ENCODE measurements around the gene PHF19. TPM values are rescaled to one million over a fixed set of nuclear protein-coding genes. Genes with fewer than 3 reads are reported as not detected.

PHF19 gene
- total RNA-seq, 4 donors from 2014 or later, result 11.3 to 15.5 (median 13.8) TPM

DNA sequence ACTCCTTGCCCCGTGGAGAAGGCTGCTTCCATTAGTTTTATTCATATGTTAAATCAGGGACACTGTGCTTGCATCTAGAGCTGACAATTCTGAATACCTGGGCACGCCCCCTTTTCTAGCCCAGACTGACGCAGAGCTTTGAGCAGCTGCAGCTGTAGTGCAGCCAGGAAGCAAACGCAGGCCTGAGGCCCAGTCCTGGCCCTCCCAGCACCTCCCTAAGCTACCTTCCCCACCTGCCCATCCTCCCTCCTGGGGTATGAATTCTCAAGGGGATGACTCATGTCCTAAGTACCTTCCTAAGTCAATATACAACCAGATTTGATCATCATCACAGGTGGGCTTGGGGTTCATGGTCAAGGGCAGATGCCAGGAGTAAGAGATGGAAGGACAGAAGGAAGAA is 3.5 kb downstream of the PHF19 start:
- H3K36me3 ChIP-seq, result no peaks in the 10 kb centered on the region
- no peaks in the 10 kb centered on the region for H3K27me3 ChIP-seq
- peaks cover 34% of the 10 kb centered on the region for H3K4me1 ChIP-seq
- 70% methylated on average over 3 of the region's 4 CpGs for WGBS
- no peaks in the 10 kb centered on the region for H3K9me3 ChIP-seq
- no peak for TF ChIP-seq EP300 (IDR thresholded peaks at IDR 0.05)
- no peak for TF ChIP-seq POLR2A (IDR thresholded peaks at IDR 0.05)
- TF ChIP-seq POLR2AphosphoS5 (IDR thresholded peaks at IDR 0.05), result no peak
- TF ChIP-seq, protein P1, sequence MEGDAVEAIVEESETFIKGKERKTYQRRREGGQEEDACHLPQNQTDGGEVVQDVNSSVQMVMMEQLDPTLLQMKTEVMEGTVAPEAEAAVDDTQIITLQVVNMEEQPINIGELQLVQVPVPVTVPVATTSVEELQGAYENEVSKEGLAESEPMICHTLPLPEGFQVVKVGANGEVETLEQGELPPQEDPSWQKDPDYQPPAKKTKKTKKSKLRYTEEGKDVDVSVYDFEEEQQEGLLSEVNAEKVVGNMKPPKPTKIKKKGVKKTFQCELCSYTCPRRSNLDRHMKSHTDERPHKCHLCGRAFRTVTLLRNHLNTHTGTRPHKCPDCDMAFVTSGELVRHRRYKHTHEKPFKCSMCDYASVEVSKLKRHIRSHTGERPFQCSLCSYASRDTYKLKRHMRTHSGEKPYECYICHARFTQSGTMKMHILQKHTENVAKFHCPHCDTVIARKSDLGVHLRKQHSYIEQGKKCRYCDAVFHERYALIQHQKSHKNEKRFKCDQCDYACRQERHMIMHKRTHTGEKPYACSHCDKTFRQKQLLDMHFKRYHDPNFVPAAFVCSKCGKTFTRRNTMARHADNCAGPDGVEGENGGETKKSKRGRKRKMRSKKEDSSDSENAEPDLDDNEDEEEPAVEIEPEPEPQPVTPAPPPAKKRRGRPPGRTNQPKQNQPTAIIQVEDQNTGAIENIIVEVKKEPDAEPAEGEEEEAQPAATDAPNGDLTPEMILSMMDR (IDR thresholded peaks at IDR 0.05), result no peak
- no peak for DNase-seq (ENCODE audit: low spot score in 2 of 2)
- no peak overlapping the region for H3K4me3 ChIP-seq
- no peak overlapping the region for H3K27ac ChIP-seq

DNA sequence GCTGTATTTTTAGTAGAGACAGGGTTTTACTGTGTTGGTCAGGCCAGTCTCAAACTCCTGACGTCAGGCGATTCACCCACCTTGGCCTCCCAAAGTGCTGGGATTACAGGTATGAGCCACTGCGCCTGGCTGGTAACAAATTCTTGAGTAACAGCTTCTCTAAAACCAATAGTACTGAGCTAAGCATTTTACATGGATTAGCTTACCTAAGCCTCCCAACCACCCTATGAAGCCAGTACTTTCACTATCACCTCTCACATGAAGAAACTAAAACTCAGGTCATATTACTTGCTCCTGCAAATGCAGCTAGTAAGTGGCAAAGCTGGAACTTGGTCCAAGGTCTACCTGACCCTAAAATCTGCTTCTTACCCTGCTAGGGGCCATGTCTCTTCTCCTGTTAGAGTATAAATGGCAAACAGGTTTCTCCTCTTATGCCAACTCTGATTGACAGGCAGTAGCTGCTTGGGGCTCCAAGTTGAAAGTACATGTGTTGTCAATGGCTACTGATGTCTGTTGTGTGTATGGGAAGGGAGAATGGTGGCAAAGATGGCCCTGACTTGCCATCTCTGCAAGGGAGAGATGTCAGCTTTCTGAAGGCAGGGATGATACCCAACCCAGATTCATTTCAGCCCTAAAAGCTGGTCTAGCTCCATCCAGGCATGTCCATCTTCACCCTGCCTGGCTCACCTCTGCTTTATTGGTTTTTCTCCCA is 4.0 kb downstream of the PHF19 start:
- Histone ChIP-seq H3K9me3 (no peaks in the 10 kb centered on the region), H3K36me3 (no peaks in the 10 kb centered on the region), H3K27me3 (no peaks in the 10 kb centered on the region), H3K27ac (no peak overlapping the region), H3K4me3 (no peak overlapping the region), H3K4me1 (peaks cover 34% of the 10 kb centered on the region)
- DNase-seq (ENCODE audit: low spot score in 2 of 2), result no peak
- TF ChIP-seq, protein P1 (IDR thresholded peaks at IDR 0.05), result no peak
- TF ChIP-seq POLR2AphosphoS5 (IDR thresholded peaks at IDR 0.05) (no peak), POLR2A (IDR thresholded peaks at IDR 0.05) (no peak)
- WGBS, result 81% methylated on average over 3 of the region's 3 CpGs

DNA sequence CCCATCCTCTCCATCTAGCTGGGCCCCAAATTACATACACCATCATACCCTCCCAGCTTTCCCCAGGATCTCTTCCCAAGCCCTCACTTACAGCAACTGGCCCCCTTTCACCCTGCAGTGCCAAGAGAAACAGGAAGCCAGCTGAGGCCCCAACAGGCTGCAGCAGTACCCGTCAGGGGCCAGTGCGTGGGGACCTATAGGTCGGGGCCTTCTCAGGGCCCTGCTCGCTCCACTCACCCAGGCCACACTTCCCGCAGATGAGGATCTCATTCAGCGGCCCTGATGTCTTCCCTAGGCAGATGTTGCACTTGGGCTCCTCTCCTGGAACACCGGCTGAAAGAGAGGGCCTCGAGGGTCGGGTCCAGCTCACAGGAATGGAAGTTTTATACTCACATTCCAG is 6.8 kb downstream of the PHF19 start:
- 96% methylated on average over 8 of the region's 9 CpGs for WGBS
- Histone ChIP-seq H3K9me3 (no peaks in the 10 kb centered on the region), H3K36me3 (peaks cover 13% of the 10 kb centered on the region)

DNA sequence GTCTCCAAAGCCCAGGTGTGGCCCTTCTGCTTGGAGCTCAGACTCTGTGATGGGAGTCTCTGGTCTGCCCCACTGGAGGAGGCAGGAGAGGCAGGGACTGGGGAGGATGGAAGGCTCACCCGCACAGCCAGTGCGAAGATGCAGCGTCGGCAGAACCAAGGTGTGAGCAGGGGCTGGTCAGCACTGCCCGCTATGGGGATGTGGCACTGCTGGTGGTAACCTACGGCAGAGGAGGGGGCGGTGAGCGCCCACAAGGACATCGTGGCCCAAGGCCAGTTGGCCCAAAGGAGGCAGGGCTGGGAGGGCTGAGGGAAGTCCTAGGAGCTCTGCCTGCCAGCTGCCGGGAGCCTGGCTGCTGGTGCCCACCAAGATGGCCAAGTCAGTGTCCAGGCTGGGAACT is 7.3 kb downstream of the PHF19 start:
- no peaks in the 10 kb centered on the region for H3K9me3 ChIP-seq

More for the DNA sequence above, 6.8 kb downstream of the PHF19 start:
- no peak for DNase-seq (ENCODE audit: low spot score in 2 of 2)
- TF ChIP-seq POLR2A (IDR thresholded peaks at IDR 0.05) (no peak), EP300 (IDR thresholded peaks at IDR 0.05) (no peak), POLR2AphosphoS5 (IDR thresholded peaks at IDR 0.05) (no peak)
- TF ChIP-seq, protein P1 (IDR thresholded peaks at IDR 0.05), result no peak
- H3K4me3 ChIP-seq, result no peak overlapping the region
- no peaks in the 10 kb centered on the region for H3K27me3 ChIP-seq
- peaks cover 25% of the 10 kb centered on the region for H3K4me1 ChIP-seq
- H3K27ac ChIP-seq, result no peak overlapping the region

DNA sequence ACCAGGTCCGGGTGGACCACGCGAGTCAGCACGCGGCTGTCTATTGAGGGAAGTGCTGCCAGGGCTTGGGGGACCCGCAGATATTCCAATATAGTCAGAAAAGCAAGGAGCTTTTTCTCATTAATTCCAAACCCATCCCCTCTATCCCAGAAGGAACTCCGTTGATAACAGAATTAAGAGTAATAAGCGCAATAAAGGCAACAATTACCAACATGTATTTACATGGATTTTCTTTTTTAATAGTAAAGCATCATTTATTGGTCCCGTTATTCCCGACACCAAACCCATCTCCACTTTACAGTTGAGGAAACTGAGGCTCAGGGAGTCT is 7.7 kb downstream of the PHF19 start:
- TF ChIP-seq, protein P1 (IDR thresholded peaks at IDR 0.05), result no peak
- TF ChIP-seq EP300 (IDR thresholded peaks at IDR 0.05) (no peak), POLR2A (IDR thresholded peaks at IDR 0.05) (no peak), POLR2AphosphoS5 (IDR thresholded peaks at IDR 0.05) (no peak)
- H3K4me1 ChIP-seq, result peaks cover 25% of the 10 kb centered on the region
- peak overlapping the region; percentile 86 for H3K27ac ChIP-seq
- no peaks in the 10 kb centered on the region for H3K27me3 ChIP-seq
- no peak for DNase-seq (ENCODE audit: low spot score in 2 of 2)
- H3K36me3 ChIP-seq, result peaks cover 15% of the 10 kb centered on the region
- 26% methylated on average over 10 of the region's 10 CpGs for WGBS
- H3K4me3 ChIP-seq, result peak overlapping the region; percentile 63
- H3K9me3 ChIP-seq, result no peaks in the 10 kb centered on the region

More for the DNA sequence above, 7.3 kb downstream of the PHF19 start:
- no peak for TF ChIP-seq EP300 (IDR thresholded peaks at IDR 0.05)
- TF ChIP-seq POLR2A (IDR thresholded peaks at IDR 0.05), result no peak
- no peak for TF ChIP-seq POLR2AphosphoS5 (IDR thresholded peaks at IDR 0.05)
- TF ChIP-seq, protein P1 (IDR thresholded peaks at IDR 0.05), result no peak
- Histone ChIP-seq H3K4me1 (peaks cover 25% of the 10 kb centered on the region), H3K27ac (peak overlapping the region; percentile 8), H3K27me3 (no peaks in the 10 kb centered on the region), H3K4me3 (peak overlapping the region; percentile 63), H3K36me3 (peaks cover 15% of the 10 kb centered on the region)
- DNase-seq (ENCODE audit: low spot score in 2 of 2), result no peak
- WGBS, result 89% methylated on average over 10 of the region's 10 CpGs
